ENCODE results near the gene ARG2.

DNA sequence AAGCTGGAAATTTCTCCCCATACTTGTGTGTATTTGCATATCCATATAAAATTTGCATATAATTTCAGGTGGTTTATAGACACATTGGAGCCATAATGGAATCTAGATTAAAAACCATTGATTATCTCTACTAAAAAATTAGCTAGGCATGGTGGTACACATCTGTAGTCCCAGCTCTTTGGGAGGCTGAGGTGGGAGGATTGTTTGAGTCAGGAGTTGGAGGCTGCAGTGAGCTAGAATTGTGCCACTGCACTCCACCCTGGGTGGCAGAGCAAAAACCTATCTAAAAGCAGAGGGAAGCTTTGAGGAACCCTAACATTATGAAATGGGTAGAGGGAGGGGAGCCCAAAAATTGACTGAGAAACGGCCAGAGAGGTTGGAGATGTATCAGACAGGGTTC, 78.5 kb downstream of the ARG2 start:
- TF ChIP-seq POLR2A (IDR thresholded peaks at IDR 0.05; ENCODE audit: low read length) (no peak), GATA1 (IDR thresholded peaks at IDR 0.05; ENCODE audit: low read depth, low read length) (no peak)

All from erythroblast (primary cell).